Astrocyte of the cerebellum (primary cell): ENCODE data around the gene GPR161.
"Not testable (repeated sequence)": the region's sequence is repeated elsewhere in the genome, so short reads cannot be mapped to it uniquely, and the experiment has no call there.

Source experiments
- DNase-seq: peaks from one replicate; pipeline ENCODE4 v3.0.0-alpha.2; 2011; ENCODE audit warnings: low read depth
- H3K4me3 ChIP-seq: 2 replicates; pipeline ENCODE4 v1.5.1; 2011; ENCODE audit warnings: mild to moderate bottlenecking, low read depth, low read length, moderate library complexity
- CTCF ChIP-seq: IDR thresholded peaks from 2 replicates; pipeline ENCODE4 v1.5.1; 2012; ENCODE audit warnings: low read length, low read depth, moderate library complexity, mild to moderate bottlenecking; ENCODE audit errors: missing control alignments
- in situ Hi-C: cut with HindIII; loops from 2 replicates; pipeline ENCODE4 v1.10.0; 2017; ENCODE audit warnings: low sequenced_read_pairs

The GPR161 gene

GRCh38 chr1:168136709-168137514 lies at the start of gene GPR161:
Gene GPR161, minus strand, starts transcription at chr1:168136930. Its CDS starts 32,080 bp downstream, at chr1:168104850.
- H3K4me3 ChIP-seq, result peak within 1 kb of the TSS; percentile 78
- in situ Hi-C loops, result no loop called here
- DNase-seq, result no peak
- TF ChIP-seq CTCF, result no peak

GRCh38 chr1:168181063-168181720 lies 44.5 kb upstream of the GPR161 start:
- in situ Hi-C loops, DNase-seq, H3K4me3 ChIP-seq: not testable (repeated sequence)

GRCh38 chr1:168180148-168180524 lies 43.4 kb upstream of the GPR161 start:
- peak overlapping the region; percentile 64 for H3K4me3 ChIP-seq
- DNase-seq, result no peak
- in situ Hi-C loops, result no loop called here
- TF ChIP-seq CTCF, result no peak

- no peak for DNase-seq
- TF ChIP-seq CTCF, result no peak
- in situ Hi-C loops, result no loop called here
- peak overlapping the region; percentile 64 for H3K4me3 ChIP-seq
Measured at GRCh38 chr1:168179438-168180147, 42.9 kb upstream of the GPR161 start.

GRCh38 chr1:168178638-168179437 lies 42.1 kb upstream of the GPR161 start, which contains the start of gene TIPRL:
Gene TIPRL, plus strand, starts transcription at chr1:168178962. Its CDS starts 116 bp downstream, at chr1:168179078.
- in situ Hi-C loops, result no loop called here
- DNase-seq, result peak; percentile 97
- peak within 1 kb of the TSS; percentile 64 for H3K4me3 ChIP-seq
- TF ChIP-seq CTCF, result peak; percentile 59

- TF ChIP-seq CTCF, result no peak
- DNase-seq, result no peak
- peak overlapping the region; percentile 64 for H3K4me3 ChIP-seq
- in situ Hi-C loops, result no loop called here
Measured at GRCh38 chr1:168178227-168178637, 41.5 kb upstream of the GPR161 start.
